ENCODE measurements around the gene SCYGR3. TPM values are rescaled to one million over a fixed set of nuclear protein-coding genes. Genes with fewer than 3 reads are reported as not detected.

SCYGR3 gene
- total RNA-seq, 2 donors from 2014 or later = not detected

DNA sequence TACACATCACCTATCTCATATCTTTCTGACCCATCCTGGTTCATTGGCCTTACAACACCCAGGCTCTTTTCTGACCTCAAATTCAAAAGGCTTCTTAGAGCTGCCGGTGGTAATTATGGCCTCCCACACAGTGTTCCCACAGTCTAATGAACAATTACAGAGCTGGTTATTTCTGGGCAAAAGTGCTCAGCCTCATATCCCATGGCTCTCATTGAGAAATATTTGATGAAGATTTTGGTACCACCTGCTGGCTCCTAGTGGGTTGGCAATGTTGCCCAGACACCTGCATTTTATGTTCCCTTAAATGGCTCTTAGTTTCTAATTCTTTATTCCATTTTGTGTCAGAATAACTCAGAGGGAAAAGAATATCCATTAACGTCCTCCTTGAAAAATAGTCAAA is 36.0 kb downstream of the SCYGR3 start:
- TF ChIP-seq, protein P1, sequence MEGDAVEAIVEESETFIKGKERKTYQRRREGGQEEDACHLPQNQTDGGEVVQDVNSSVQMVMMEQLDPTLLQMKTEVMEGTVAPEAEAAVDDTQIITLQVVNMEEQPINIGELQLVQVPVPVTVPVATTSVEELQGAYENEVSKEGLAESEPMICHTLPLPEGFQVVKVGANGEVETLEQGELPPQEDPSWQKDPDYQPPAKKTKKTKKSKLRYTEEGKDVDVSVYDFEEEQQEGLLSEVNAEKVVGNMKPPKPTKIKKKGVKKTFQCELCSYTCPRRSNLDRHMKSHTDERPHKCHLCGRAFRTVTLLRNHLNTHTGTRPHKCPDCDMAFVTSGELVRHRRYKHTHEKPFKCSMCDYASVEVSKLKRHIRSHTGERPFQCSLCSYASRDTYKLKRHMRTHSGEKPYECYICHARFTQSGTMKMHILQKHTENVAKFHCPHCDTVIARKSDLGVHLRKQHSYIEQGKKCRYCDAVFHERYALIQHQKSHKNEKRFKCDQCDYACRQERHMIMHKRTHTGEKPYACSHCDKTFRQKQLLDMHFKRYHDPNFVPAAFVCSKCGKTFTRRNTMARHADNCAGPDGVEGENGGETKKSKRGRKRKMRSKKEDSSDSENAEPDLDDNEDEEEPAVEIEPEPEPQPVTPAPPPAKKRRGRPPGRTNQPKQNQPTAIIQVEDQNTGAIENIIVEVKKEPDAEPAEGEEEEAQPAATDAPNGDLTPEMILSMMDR (IDR thresholded peaks at IDR 0.05) = no peak

DNA sequence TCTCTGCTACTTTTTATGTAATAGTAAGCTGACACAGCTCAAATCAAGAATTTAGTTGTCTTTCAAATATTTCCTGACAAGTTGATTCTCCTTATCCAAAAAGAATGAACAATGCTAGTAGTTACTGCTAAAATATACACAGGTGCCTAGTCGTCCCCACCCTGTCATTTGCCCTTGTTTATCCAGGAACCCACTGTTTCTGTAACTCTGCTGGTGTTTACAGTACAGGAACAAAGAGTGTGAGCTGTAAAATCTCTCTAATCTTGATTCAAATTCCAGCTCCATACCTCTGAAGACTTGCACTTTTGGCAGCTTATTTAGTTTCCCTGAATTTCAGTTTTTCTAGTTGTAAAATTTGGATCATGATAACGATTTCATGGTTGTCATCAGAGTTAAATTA is 37.1 kb downstream of the SCYGR3 start:
- Histone ChIP-seq H3K4me1 (no peaks in the 10 kb centered on the region), H3K27ac (no peak overlapping the region), H3K27me3 (no peaks in the 10 kb centered on the region), H3K9me3 (no peaks in the 10 kb centered on the region), H3K4me3 (no peak overlapping the region), H3K9ac (ENCODE audit: low read depth in 2 of 2, low read length in 2 of 2) (peak overlapping the region in 1 of 2 donors; percentile 7), H3K36me3 (no peaks in the 10 kb centered on the region)
- TF ChIP-seq, protein P1 (IDR thresholded peaks at IDR 0.05) = no peak
- intact Hi-C loops (cut with DNase I) = no loop called here
- peak; percentile 43 for DNase-seq

More for the DNA sequence above, 36.0 kb downstream of the SCYGR3 start:
- no peak for DNase-seq
- Histone ChIP-seq H3K36me3 (no peaks in the 10 kb centered on the region), H3K4me1 (no peaks in the 10 kb centered on the region), H3K9me3 (no peaks in the 10 kb centered on the region), H3K27ac (no peak overlapping the region), H3K9ac (ENCODE audit: low read depth in 2 of 2, low read length in 2 of 2) (no peak overlapping the region), H3K27me3 (no peaks in the 10 kb centered on the region), H3K4me3 (no peak overlapping the region)
- intact Hi-C loops (cut with DNase I) = no loop called here

DNA sequence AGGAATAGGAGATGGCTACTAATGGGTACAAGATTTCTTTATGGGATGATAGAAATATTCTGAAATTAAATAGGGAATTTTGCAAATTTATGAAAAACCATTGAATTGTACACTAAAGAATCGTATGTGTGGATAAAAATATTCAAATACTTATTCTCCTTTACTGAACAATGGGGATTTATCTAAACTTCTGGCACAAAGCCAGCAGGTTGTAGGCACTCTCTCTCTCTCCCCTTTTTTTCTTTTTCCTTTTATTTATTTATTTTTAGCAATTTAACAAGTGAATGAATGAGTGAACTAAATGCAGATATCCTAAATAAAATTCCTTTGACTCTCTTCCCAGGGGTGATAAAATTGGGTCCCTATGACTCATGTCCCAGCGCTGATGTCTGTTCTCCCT is 37.8 kb downstream of the SCYGR3 start:
- H3K4me1 ChIP-seq = no peaks in the 10 kb centered on the region
- DNase-seq = no peak
- intact Hi-C loops (cut with DNase I) = no loop called here
- H3K36me3 ChIP-seq = no peaks in the 10 kb centered on the region
- no peak overlapping the region for H3K27ac ChIP-seq
- TF ChIP-seq, protein P1 (IDR thresholded peaks at IDR 0.05) = no peak
- H3K4me3 ChIP-seq = no peak overlapping the region
- no peaks in the 10 kb centered on the region for H3K9me3 ChIP-seq
- no peak overlapping the region for H3K9ac ChIP-seq (ENCODE audit: low read depth in 2 of 2, low read length in 2 of 2)
- no peaks in the 10 kb centered on the region for H3K27me3 ChIP-seq

DNA sequence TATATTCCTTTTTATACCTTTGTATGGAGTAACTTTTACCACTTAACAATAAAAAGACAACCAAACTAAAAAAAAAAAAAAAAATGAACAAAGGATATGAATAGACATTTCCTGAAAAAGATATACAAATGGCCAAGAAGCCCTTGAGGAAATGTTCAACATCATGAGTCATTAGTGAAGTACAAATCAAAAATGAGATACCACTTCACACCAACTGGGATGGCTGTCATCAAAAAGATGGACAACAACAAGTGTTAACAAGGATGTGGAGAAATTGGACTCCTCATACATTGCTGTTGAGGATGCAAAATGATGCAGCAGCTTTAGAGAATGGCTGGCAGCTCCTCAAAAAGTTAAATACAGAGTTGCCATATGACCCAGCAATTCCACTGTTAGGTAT is 38.5 kb downstream of the SCYGR3 start:
- Histone ChIP-seq H3K4me3 (no peak overlapping the region), H3K4me1 (no peaks in the 10 kb centered on the region), H3K36me3 (no peaks in the 10 kb centered on the region), H3K9ac (ENCODE audit: low read depth in 2 of 2, low read length in 2 of 2) (no peak overlapping the region), H3K27ac (no peak overlapping the region), H3K27me3 (no peaks in the 10 kb centered on the region), H3K9me3 (no peaks in the 10 kb centered on the region)
- intact Hi-C loops (cut with DNase I) = no loop called here
- TF ChIP-seq, protein P1 (IDR thresholded peaks at IDR 0.05) = no peak
- DNase-seq = no peak

DNA sequence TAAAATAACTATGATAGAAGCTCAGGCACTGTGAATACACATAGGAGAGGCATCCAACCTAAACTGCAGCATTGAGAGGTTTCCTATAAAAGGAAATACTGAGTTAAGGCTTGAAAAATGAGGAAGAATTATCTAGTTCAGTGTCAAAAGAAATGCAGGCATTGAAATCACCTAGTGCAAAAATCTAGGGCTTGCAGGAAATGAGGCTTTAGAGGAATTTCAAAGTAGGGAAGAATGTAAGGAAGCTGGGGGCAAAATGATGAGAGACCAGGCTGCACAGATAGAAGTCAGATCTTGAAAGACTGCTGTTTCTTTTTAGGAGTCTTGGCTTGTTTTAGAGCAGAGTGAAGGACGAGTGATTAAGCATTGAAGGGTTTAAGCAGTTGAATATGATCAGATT is 44.0 kb downstream of the SCYGR3 start:
- intact Hi-C loops (cut with DNase I) = no loop called here
- H3K4me1 ChIP-seq = no peaks in the 10 kb centered on the region

More for the DNA sequence above, 44.0 kb downstream of the SCYGR3 start:
- no peaks in the 10 kb centered on the region for H3K36me3 ChIP-seq
- TF ChIP-seq, protein P1 (IDR thresholded peaks at IDR 0.05) = no peak
- DNase-seq = no peak
- no peak overlapping the region for H3K9ac ChIP-seq (ENCODE audit: low read depth in 2 of 2, low read length in 2 of 2)
- no peaks in the 10 kb centered on the region for H3K9me3 ChIP-seq
- no peak overlapping the region for H3K4me3 ChIP-seq
- H3K27ac ChIP-seq = no peak overlapping the region
- H3K27me3 ChIP-seq = no peaks in the 10 kb centered on the region

Measured in colonic mucosa (tissue), 4 donors.